Tibial artery (tissue), 4 donors: ENCODE data around the gene NQO1.

Experiments
- DNase-seq, 2 donors: peaks; one replicate each; pipeline ENCODE4 v3.0.0-alpha.2; 2019
- H3K27ac ChIP-seq, 2 donors: fragments of 200-600 bp; sonication (generic) in 1 of 2; 1 replicate in 1 of 2; 2 replicates in 1 of 2; pipeline ENCODE4 v1.5.1; 2018 to 2019; ENCODE audit warnings: mild to moderate bottlenecking in 1 of 2
- H3K27me3 ChIP-seq, 2 donors: fragments of 200-600 bp; sonication (generic) in 1 of 2; one replicate each; pipeline versions ENCODE4 v1.5.1 to v1.6.0; 2016 to 2019
- H3K36me3 ChIP-seq, 3 donors: fragments of 200-600 bp; sonication (generic) in 2 of 3; one replicate each; pipeline ENCODE4 v1.5.1; 2016 to 2019; ENCODE audit warnings: mild to moderate bottlenecking in 2 of 3
- H3K4me1 ChIP-seq, 4 donors: fragments of 200-600 bp; sonication (generic) in 2 of 4; 1 replicate in 3 of 4; 2 replicates in 1 of 4; pipeline ENCODE4 v1.5.1; 2016 to 2019
- H3K4me3 ChIP-seq, 2 donors: fragments of 200-600 bp; sonication (generic) in 1 of 2; 1 replicate in 1 of 2; 2 replicates in 1 of 2; pipeline ENCODE4 v1.5.1; 2018 to 2019; ENCODE audit warnings: mild to moderate bottlenecking in 2 of 2
- H3K9me3 ChIP-seq, 3 donors: fragments of 200-600 bp; sonication (generic) in 1 of 3; one replicate each; pipeline ENCODE4 v1.5.1; 2016 to 2019
- intact Hi-C: fragments of 100-400 bp; cut with DNase I; formaldehyde crosslinking; loops from one replicate; pipeline ENCODE4 v1.15.0; 2023; ENCODE audit warnings: low total_unique reads
- TF ChIP-seq, protein P1 (sequence below), 2 experiments: fragments of 200-600 bp in 1 of 2; fragments of 450-650 bp in 1 of 2; IDR thresholded peaks; one replicate each; pipeline ENCODE4 v1.5.1; 2017 to 2019; ENCODE audit warnings: antibody characterized with exemption in 2 of 2, mild to moderate bottlenecking in 1 of 2, moderate library complexity in 1 of 2

The NQO1 gene

GRCh38 chr16:69680358-69680757, 46.0 kb downstream of the NQO1 start:
- H3K36me3 ChIP-seq: peaks cover 58 to 90% (median 61%) of the 10 kb centered on the region in 3 donors
- H3K4me3 ChIP-seq: no peak overlapping the region
- no peaks in the 10 kb centered on the region for H3K4me1 ChIP-seq
- no peaks in the 10 kb centered on the region for H3K9me3 ChIP-seq
- DNase-seq: no peak
- intact Hi-C loops: no loop called here
- H3K27me3 ChIP-seq: no peaks in the 10 kb centered on the region
- no peak overlapping the region for H3K27ac ChIP-seq
- TF ChIP-seq, protein P1, sequence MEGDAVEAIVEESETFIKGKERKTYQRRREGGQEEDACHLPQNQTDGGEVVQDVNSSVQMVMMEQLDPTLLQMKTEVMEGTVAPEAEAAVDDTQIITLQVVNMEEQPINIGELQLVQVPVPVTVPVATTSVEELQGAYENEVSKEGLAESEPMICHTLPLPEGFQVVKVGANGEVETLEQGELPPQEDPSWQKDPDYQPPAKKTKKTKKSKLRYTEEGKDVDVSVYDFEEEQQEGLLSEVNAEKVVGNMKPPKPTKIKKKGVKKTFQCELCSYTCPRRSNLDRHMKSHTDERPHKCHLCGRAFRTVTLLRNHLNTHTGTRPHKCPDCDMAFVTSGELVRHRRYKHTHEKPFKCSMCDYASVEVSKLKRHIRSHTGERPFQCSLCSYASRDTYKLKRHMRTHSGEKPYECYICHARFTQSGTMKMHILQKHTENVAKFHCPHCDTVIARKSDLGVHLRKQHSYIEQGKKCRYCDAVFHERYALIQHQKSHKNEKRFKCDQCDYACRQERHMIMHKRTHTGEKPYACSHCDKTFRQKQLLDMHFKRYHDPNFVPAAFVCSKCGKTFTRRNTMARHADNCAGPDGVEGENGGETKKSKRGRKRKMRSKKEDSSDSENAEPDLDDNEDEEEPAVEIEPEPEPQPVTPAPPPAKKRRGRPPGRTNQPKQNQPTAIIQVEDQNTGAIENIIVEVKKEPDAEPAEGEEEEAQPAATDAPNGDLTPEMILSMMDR (IDR thresholded peaks at IDR 0.05): no peak

DNA sequence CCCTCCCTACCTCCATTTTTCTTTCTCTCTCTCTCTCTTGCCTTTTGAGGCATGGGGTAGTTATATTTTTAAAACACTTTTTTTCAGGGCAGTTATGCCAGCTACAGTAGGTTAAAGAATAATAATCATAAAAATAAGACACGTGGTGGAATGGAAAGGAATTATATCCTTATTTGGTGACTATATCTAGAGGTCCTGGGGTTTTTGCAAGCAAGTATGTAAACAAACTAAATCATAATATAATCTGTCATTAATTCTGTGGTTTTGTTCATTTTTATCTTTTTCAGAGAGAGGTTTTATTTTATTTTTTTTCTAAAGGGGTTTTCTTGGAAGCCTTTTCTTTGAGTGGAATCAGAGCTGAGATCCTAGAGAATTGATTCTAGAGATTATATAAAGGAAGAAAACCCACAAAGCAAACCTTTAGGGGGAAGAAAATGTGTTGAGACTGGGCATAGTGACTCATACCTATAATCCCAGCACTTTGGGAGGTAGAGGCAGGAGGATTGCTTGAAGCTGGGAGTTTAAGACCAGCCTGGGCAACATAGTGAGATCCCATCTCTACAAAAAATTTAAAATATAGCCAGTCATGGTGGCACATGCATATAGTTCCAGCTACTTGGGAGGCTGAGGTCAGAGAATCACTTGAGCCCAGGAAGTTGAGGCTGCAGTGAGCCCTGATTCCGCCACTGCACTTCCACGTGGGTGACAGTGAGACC, 53.2 kb downstream of the NQO1 start:
- TF ChIP-seq, protein P1 (IDR thresholded peaks at IDR 0.05): no peak
- peaks cover 18 to 52% (median 40%) of the 10 kb centered on the region in 3 donors for H3K36me3 ChIP-seq
- H3K27ac ChIP-seq: peak overlapping the region in 1 of 2 donors; percentile 2
- H3K9me3 ChIP-seq: no peaks in the 10 kb centered on the region
- DNase-seq: no peak
- H3K4me3 ChIP-seq: no peak overlapping the region
- peaks cover 0 to 23% (median 3%) of the 10 kb centered on the region in 4 donors for H3K4me1 ChIP-seq
- intact Hi-C loops: no loop called here
- H3K27me3 ChIP-seq: no peaks in the 10 kb centered on the region

DNA sequence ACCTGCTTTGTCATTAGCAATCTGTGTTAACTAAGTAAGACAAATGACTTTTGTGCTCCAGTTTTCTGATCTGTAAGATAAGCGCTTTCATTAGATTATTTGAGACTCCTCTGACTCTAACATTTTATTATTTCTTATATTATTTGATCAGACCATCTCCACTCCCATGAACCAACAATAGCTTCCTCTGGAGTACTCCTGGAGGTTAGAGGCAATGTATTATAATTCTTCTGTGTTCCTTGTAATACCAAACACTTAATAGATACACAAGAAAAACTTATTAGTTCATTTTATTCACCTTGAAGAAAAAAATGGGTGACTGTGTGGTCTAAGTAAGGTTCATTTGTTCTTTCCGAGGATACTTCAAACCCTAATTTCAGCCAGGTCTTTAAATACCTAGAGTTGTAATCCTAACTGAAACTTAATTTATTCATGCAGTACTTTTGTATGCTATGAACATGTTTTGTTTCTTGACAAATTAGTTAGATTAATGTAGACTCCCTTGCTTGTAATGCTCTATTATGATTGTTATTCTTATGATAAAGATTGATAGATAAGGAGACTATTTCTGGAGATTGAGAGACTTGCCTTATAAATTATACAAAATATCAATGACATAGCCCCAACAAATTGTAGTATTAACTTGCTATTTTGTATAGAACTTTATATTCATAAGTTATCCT, 53.9 kb downstream of the NQO1 start:
- no peak for DNase-seq
- Histone ChIP-seq H3K4me3 (no peak overlapping the region), H3K27me3 (no peaks in the 10 kb centered on the region), H3K9me3 (no peaks in the 10 kb centered on the region), H3K27ac (peak overlapping the region in 1 of 2 donors; percentile 2), H3K36me3 (peaks cover 16 to 45% (median 38%) of the 10 kb centered on the region in 3 donors), H3K4me1 (peaks cover 0 to 23% (median 3%) of the 10 kb centered on the region in 4 donors)
- intact Hi-C loops: no loop called here
- TF ChIP-seq, protein P1 (IDR thresholded peaks at IDR 0.05): no peak

GRCh38 chr16:69669577-69669976, 56.8 kb downstream of the NQO1 start:
- peaks cover 4 to 38% (median 27%) of the 10 kb centered on the region in 3 donors for H3K36me3 ChIP-seq
- intact Hi-C loops: no loop called here
- DNase-seq: no peak
- H3K9me3 ChIP-seq: no peaks in the 10 kb centered on the region
- no peak overlapping the region for H3K27ac ChIP-seq
- peaks cover 0 to 23% (median 3%) of the 10 kb centered on the region in 4 donors for H3K4me1 ChIP-seq
- H3K4me3 ChIP-seq: no peak overlapping the region
- H3K27me3 ChIP-seq: no peaks in the 10 kb centered on the region
- TF ChIP-seq, protein P1 (IDR thresholded peaks at IDR 0.05): no peak

DNA sequence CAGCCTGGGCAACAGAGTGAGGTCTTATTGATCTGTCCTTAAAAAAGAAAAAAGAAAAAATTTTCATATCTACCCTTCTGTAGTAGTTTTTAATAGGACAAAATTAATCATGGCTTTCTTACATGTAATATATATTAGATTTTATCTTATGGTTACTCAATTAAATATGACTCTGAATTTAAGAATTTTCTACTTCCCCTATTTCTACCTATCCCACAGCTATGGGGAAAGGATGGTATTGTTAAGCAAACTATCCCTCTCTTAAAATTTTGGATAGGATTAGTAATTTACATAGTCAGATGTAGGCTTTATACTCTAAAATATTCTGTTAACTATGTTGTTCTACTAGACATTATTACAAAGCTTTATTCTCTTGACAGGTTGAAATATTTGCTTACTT, 62.5 kb downstream of the NQO1 start:
- Histone ChIP-seq H3K27ac (no peak overlapping the region), H3K9me3 (no peaks in the 10 kb centered on the region), H3K27me3 (no peaks in the 10 kb centered on the region), H3K36me3 (peaks cover 21 to 32% (median 25%) of the 10 kb centered on the region in 3 donors), H3K4me3 (no peak overlapping the region), H3K4me1 (peaks cover 0 to under 1% (median 0%) of the 10 kb centered on the region in 4 donors)
- TF ChIP-seq, protein P1 (IDR thresholded peaks at IDR 0.05): no peak
- DNase-seq: no peak
- intact Hi-C loops: no loop called here
